ENCODE data around the gene TYSND1.

DNA sequence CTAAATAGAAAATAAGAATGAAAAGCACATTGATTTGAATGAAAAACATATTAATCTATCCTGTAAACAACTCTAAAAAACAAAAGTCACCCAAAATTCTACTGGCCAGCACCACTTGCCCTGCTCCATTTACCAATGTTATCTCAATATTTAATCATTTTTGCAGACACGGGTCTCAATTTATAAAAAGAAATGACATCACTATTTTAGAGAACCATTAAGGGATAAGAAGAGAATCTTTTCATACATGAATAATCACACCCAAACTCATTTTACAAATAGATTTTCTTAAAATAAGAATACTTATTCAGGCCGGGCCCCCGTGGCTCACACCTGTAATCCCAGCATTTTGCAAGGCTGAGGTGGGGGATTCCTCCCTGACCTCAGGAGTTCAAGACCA, 19.9 kb upstream of the TYSND1 start:
- TF ChIP-seq CTCF (IDR thresholded peaks at IDR 0.05): no peak
- TF ChIP-seq POLR2A (IDR thresholded peaks at IDR 0.05): no peak

Measured in prostate gland (tissue), 2 donors.